K562 (cell line): ENCODE measurements around the gene DNAJC8. TPM values are rescaled to one million over a fixed set of nuclear protein-coding genes. Genes with fewer than 3 reads are reported as not detected.

Experiments
- ARNT ChIP-seq, 2 experiments: fragments of 450-650 bp; IDR thresholded peaks; 2 replicates each; pipeline ENCODE4 v1.6.1; 2016; ENCODE audit warnings: mild to moderate bottlenecking in 1 of 2
- ATF1 ChIP-seq, 2 experiments: fragments of 450-650 bp in 1 of 2; IDR thresholded peaks; 2 replicates each; pipeline ENCODE4 v1.6.1; 2016; ENCODE audit warnings: missing compliant biosample characterization in 1 of 2, missing genetic modification characterization in 1 of 2
- BCL6 ChIP-seq: fragments of 250-450 bp; sonication (Bioruptor Pico); IDR thresholded peaks from 2 replicates; pipeline ENCODE4 v1.4.0; 2020
- CEBPB ChIP-seq: fragments of 450-650 bp; IDR thresholded peaks from 2 replicates; pipeline ENCODE4 v1.6.1; 2016; ENCODE audit warnings: missing genetic modification characterization, missing compliant biosample characterization
- DMBX1 ChIP-seq: fragments of 250-450 bp; sonication (Bioruptor Pico); IDR thresholded peaks from 2 replicates; pipeline ENCODE4 v1.8.0; 2022; ENCODE audit warnings: inconsistent platforms, mild to moderate bottlenecking, moderate library complexity, borderline replicate concordance
- HDAC1 ChIP-seq, 2 experiments: fragments of 450-650 bp; IDR thresholded peaks; 2 replicates each; pipeline ENCODE4 v1.6.1; 2016 to 2017; ENCODE audit warnings: inconsistent platforms in 1 of 2, mild to moderate bottlenecking in 1 of 2, moderate library complexity in 1 of 2
- HNRNPL ChIP-seq: fragments of 200-400 bp; formaldehyde crosslinking; IDR thresholded peaks from 2 replicates; pipeline ENCODE4 v1.6.1; 2017; ENCODE audit warnings: low read depth, mild to moderate bottlenecking, low read length
- KAT7 ChIP-seq: sonication (generic); formaldehyde crosslinking; IDR thresholded peaks from 2 replicates; pipeline ENCODE4 v1.8.0; 2022; ENCODE audit warnings: missing genetic modification reagents, mild to moderate bottlenecking, borderline replicate concordance
- KDM5B ChIP-seq: fragments of 200-600 bp; sonication (generic); IDR thresholded peaks from 2 replicates; pipeline ENCODE4 v1.6.1; 2012; ENCODE audit warnings: low read depth, mild to moderate bottlenecking, moderate library complexity, low read length, control low read depth, inconsistent platforms; ENCODE audit not compliant: insufficient replicate concordance
- MCM3 ChIP-seq: fragments of 450-650 bp; IDR thresholded peaks from 2 replicates; pipeline ENCODE4 v1.6.1; 2016
- MTA1 ChIP-seq: fragments of 450-650 bp; IDR thresholded peaks from 2 replicates; pipeline ENCODE4 v1.6.1; 2017; ENCODE audit warnings: borderline replicate concordance
- PRPF4 ChIP-seq: fragments of 200-400 bp; formaldehyde crosslinking; IDR thresholded peaks from one replicate; pipeline ENCODE4 v1.6.1; 2017; ENCODE audit warnings: low read length, low read depth, mild to moderate bottlenecking; ENCODE audit not compliant: insufficient read depth, poor library complexity, severe bottlenecking
- RBFOX2 ChIP-seq: fragments of 200-400 bp; formaldehyde crosslinking; IDR thresholded peaks from 2 replicates; pipeline ENCODE4 v1.6.1; 2017; ENCODE audit warnings: low read depth, mild to moderate bottlenecking, low read length, moderate library complexity
- SMAD4 ChIP-seq: fragments of 250-450 bp; sonication (Bioruptor Pico); conservative IDR thresholded peaks from 2 replicates; pipeline ENCODE4 v1.8.0; 2021; ENCODE audit warnings: inconsistent platforms, mild to moderate bottlenecking, moderate library complexity
- SMC3 ChIP-seq: conservative IDR thresholded peaks from 2 replicates; pipeline ENCODE4 v1.6.1; 2011; ENCODE audit warnings: low read depth, low read length, improper control_type of control experiment; ENCODE audit not compliant: insufficient read depth
- SREBF2 ChIP-seq: sonication (generic); formaldehyde crosslinking; IDR thresholded peaks from 2 replicates; pipeline ENCODE4 v1.4.0; 2020; ENCODE audit warnings: mild to moderate bottlenecking, missing genetic modification reagents
- U2AF2 ChIP-seq: fragments of 200-400 bp; formaldehyde crosslinking; optimal IDR thresholded peaks from 2 replicates; pipeline ENCODE3; 2017; ENCODE audit warnings: low read depth, mild to moderate bottlenecking, low read length
- ZNF143 ChIP-seq: sonication (generic); formaldehyde crosslinking; IDR thresholded peaks from 2 replicates; pipeline ENCODE4 v1.9.0; 2022; ENCODE audit warnings: mild to moderate bottlenecking, missing genetic modification reagents
- ZNF184 ChIP-seq: sonication (generic); formaldehyde crosslinking; IDR thresholded peaks from 2 replicates; pipeline ENCODE4 v1.5.0; 2020; ENCODE audit warnings: missing genetic modification reagents
- ZNF24 ChIP-seq: fragments of 450-650 bp; IDR thresholded peaks from 2 replicates; pipeline ENCODE4 v1.6.1; 2016
- ZNF316 ChIP-seq: fragments of 450-650 bp; IDR thresholded peaks from 2 replicates; pipeline ENCODE4 v1.6.1; 2016
- ZNF324 ChIP-seq: fragments of 250-450 bp; sonication (Bioruptor Pico); IDR thresholded peaks from 2 replicates; pipeline ENCODE4 v1.4.0; 2020; ENCODE audit warnings: mild to moderate bottlenecking
- ZNF436 ChIP-seq: fragments of 250-450, 450-650 bp; sonication (Bioruptor Pico); formaldehyde crosslinking; IDR thresholded peaks from 2 replicates; pipeline ENCODE4 v1.7.0; 2020; ENCODE audit warnings: mild to moderate bottlenecking
- polyA plus RNA-seq, 8 experiments: library from polyadenylated mRNA; depleted of rRNA in 4 of 8; stranded (reverse) in 5 of 8; unstranded in 3 of 8; fragments of >200 nt; fragmentation: Nextera tagmentation in 2 of 8; fragmentation: Illumina TruSeq in 1 of 8; extraction: Ambion mirVana in 2 of 8; extraction: Trizol in 1 of 8; gene quantifications; 2 replicates each; pipeline versions ENCODE4 v1.2.1 to v1.2.3, GENCODE V29; 2011 to 2014; ENCODE audit warnings: inconsistent platforms in 1 of 8, missing spikeins in 1 of 8
- total RNA-seq, 7 experiments: library from RNA; depleted of rRNA in 6 of 7; stranded (reverse); fragments of >200 nt in 6 of 7; fragmentation: Illumina TruSeq in 2 of 7; extraction: Trizol in 2 of 7; gene quantifications; 2 replicates each; pipeline versions ENCODE4 v1.2.1 to v1.2.3, GENCODE V29; 2011 to 2021; ENCODE audit warnings: low replicate concordance in 1 of 7
- TF ChIP-seq, protein P1 (sequence below): fragments of 250-450 bp; sonication (Bioruptor Pico); IDR thresholded peaks from 2 replicates; pipeline ENCODE4 v1.4.0; 2020; ENCODE audit warnings: mild to moderate bottlenecking, moderate library complexity
- TF ChIP-seq, protein P2 (sequence below): fragments of 450-650 bp; IDR thresholded peaks from 2 replicates; pipeline ENCODE4 v1.6.1; 2016; ENCODE audit warnings: missing biosample characterization, missing genetic modification characterization
- TF ChIP-seq, protein P3 (sequence below): sonication (generic); formaldehyde crosslinking; IDR thresholded peaks from 2 replicates; pipeline ENCODE4 v1.8.0; 2022; ENCODE audit warnings: mild to moderate bottlenecking, missing genetic modification reagents

Gene DNAJC8
- total and polyA plus RNA-seq, 9 of the 15 experiments (the other 6 are each of a cell fraction or from before 2014, with no cell fraction given) = 143 to 508 (median 209) TPM

DNA sequence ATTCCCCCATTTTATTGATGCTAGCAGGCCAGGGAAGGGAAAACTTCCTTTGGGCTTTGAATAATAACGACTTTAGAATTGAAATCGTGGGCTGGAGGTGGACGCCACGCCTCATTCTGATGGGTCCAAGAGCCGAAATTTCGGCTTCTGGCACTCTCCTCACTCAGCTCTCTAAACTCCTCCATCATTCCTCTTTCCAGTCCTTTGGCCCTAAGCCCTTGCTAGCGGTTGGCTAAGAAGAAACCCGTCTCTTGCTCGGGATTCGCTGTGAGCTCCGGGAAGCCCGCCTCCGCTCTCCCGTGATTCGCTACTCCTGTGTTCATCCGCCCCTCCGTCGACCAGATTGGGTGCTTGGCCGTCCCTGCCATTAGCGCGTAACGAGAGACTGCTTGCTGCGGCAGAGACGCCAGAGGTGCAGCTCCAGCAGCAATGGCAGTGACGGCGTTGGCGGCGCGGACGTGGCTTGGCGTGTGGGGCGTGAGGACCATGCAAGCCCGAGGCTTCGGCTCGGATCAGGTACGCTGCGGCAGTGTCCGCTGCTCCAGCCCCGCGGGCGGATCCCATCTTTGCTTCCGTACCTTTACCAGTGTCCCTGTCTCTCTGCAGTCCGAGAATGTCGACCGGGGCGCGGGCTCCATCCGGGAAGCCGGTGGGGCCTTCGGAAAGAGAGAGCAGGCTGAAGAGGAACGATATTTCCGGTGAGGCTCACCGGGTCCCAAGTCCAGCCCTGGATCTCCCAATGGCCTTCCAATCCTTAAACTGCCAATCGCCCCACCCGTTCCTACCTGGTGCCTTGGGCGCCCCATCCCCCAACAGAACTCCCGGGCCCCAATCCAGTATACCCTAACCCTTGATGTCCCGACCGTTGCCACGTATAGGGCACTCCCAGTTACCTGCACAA is 3.2 kb upstream of the DNAJC8 start, which contains the start of gene ATP5IF1 (continued):
- TF ChIP-seq, protein P1, sequence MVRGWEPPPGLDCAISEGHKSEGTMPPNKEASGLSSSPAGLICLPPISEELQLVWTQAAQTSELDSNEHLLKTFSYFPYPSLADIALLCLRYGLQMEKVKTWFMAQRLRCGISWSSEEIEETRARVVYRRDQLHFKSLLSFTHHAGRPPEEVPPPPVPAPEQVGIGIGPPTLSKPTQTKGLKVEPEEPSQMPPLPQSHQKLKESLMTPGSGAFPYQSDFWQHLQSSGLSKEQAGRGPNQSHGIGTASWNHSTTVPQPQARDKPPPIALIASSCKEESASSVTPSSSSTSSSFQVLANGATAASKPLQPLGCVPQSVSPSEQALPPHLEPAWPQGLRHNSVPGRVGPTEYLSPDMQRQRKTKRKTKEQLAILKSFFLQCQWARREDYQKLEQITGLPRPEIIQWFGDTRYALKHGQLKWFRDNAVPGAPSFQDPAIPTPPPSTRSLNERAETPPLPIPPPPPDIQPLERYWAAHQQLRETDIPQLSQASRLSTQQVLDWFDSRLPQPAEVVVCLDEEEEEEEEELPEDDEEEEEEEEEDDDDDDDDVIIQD (CRISPR knock-in tag) = no peak; the same call in 1 of the 2 replicates
- TF ChIP-seq ZNF436 (CRISPR knock-in tag) = no peak
- TF ChIP-seq KAT7 (CRISPR knock-in tag) = peak; percentile 63; the same call in 1 of the 2 replicates
- TF ChIP-seq ATF1 (CRISPR knock-in tag; IDR thresholded peaks at IDR 0.05) = peak; percentile 69
- peak; percentile 93 for TF ChIP-seq ATF1 (tag; IDR thresholded peaks at IDR 0.05)
- no peak for TF ChIP-seq ZNF316
- TF ChIP-seq ZNF24 = peak; percentile 54; the same call in 1 of the 2 replicates
- TF ChIP-seq SMC3 = 0 out of 2 replicates have a peak, but pooled peaks have one; percentile 11
- no peak for TF ChIP-seq BCL6
- TF ChIP-seq, protein P2, sequence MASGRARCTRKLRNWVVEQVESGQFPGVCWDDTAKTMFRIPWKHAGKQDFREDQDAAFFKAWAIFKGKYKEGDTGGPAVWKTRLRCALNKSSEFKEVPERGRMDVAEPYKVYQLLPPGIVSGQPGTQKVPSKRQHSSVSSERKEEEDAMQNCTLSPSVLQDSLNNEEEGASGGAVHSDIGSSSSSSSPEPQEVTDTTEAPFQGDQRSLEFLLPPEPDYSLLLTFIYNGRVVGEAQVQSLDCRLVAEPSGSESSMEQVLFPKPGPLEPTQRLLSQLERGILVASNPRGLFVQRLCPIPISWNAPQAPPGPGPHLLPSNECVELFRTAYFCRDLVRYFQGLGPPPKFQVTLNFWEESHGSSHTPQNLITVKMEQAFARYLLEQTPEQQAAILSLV (tag) = no peak
- TF ChIP-seq KDM5B = peak; percentile 99
- TF ChIP-seq DMBX1 (CRISPR knock-in tag) = no peak
- TF ChIP-seq MTA1 = peak; percentile 49; the same call in 1 of the 2 replicates
- TF ChIP-seq ARNT (IDR thresholded peaks at IDR 0.05) = peak in 1 of 2 experiments; percentile 68; a peak in 1 of 4 replicates
- 0 out of 2 replicates have a peak, but pooled peaks have one; percentile 57 for TF ChIP-seq ZNF143 (CRISPR knock-in tag)
- no peak for TF ChIP-seq ZNF184 (CRISPR knock-in tag)
- TF ChIP-seq, protein P3, sequence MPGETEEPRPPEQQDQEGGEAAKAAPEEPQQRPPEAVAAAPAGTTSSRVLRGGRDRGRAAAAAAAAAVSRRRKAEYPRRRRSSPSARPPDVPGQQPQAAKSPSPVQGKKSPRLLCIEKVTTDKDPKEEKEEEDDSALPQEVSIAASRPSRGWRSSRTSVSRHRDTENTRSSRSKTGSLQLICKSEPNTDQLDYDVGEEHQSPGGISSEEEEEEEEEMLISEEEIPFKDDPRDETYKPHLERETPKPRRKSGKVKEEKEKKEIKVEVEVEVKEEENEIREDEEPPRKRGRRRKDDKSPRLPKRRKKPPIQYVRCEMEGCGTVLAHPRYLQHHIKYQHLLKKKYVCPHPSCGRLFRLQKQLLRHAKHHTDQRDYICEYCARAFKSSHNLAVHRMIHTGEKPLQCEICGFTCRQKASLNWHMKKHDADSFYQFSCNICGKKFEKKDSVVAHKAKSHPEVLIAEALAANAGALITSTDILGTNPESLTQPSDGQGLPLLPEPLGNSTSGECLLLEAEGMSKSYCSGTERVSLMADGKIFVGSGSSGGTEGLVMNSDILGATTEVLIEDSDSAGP (CRISPR knock-in tag) = peak; percentile 35; the same call in 1 of the 2 replicates
- TF ChIP-seq HNRNPL = no peak
- TF ChIP-seq HDAC1 (IDR thresholded peaks at IDR 0.05) = peak in 1 of 2 experiments; percentile 81; a peak in 1 of 4 replicates
- no peak for TF ChIP-seq ZNF324 (CRISPR knock-in tag)
- no peak for TF ChIP-seq PRPF4
- TF ChIP-seq RBFOX2 = peak; percentile 99
- no peak for TF ChIP-seq SREBF2
- TF ChIP-seq CEBPB (tag) = no peak
- TF ChIP-seq U2AF2 = no peak
- TF ChIP-seq MCM3 = no peak
- TF ChIP-seq SMAD4 (CRISPR knock-in tag) = 0 out of 2 replicates have a peak, but pooled peaks have one; percentile 10
